K562 (cell line): ENCODE results near the gene KAT7. TPM values are rescaled to one million over a fixed set of nuclear protein-coding genes. Genes with fewer than 3 reads are reported as not detected.

Experiments
- CREB5 ChIP-seq: fragments of 250-450 bp; sonication (Bioruptor Pico); IDR thresholded peaks from 2 replicates; pipeline ENCODE4 v1.5.0; 2020; ENCODE audit warnings: mild to moderate bottlenecking
- ESRRA ChIP-seq: fragments of 450-650 bp; IDR thresholded peaks from 2 replicates; pipeline ENCODE4 v1.6.1; 2014; ENCODE audit warnings: low read depth, mild to moderate bottlenecking, moderate library complexity, borderline replicate concordance
- GTF2A2 ChIP-seq: IDR thresholded peaks from 2 replicates; pipeline ENCODE4 v1.6.1; 2016; ENCODE audit warnings: mild to moderate bottlenecking, missing genetic modification characterization, missing compliant biosample characterization
- IRF1 ChIP-seq: sonication (generic); formaldehyde crosslinking; IDR thresholded peaks from 2 replicates; pipeline ENCODE4 v1.8.0; 2022; ENCODE audit warnings: missing genetic modification reagents, mild to moderate bottlenecking, borderline replicate concordance
- MAFK ChIP-seq: IDR thresholded peaks from 2 replicates; pipeline ENCODE4 v1.6.1; 2011; ENCODE audit warnings: low read length, improper control_type of control experiment
- NRF1 ChIP-seq, 2 experiments: fragments of 450-650 bp; IDR thresholded peaks in 1 of 2; conservative IDR thresholded peaks in 1 of 2; 2 replicates each; pipeline ENCODE4 v1.6.1; 2014; ENCODE audit warnings: mild to moderate bottlenecking in 2 of 2
- POLR2G ChIP-seq: fragments of 200-400 bp; formaldehyde crosslinking; IDR thresholded peaks from 2 replicates; pipeline ENCODE4 v1.6.1; 2017; ENCODE audit warnings: low read depth, mild to moderate bottlenecking, antibody characterized with exemption, low read length, moderate library complexity
- TEAD4 ChIP-seq, 2 experiments: sonication (generic) in 1 of 2; formaldehyde crosslinking in 1 of 2; IDR thresholded peaks; 2 replicates each; pipeline versions ENCODE4 v1.6.1 to v1.8.0; 2012 to 2022; ENCODE audit warnings: borderline replicate concordance in 1 of 2, inconsistent platforms in 1 of 2, low read length in 1 of 2, mild to moderate bottlenecking in 1 of 2, missing genetic modification reagents in 1 of 2
- ZNF174 ChIP-seq: fragments of 250-450 bp; sonication (Bioruptor Pico); IDR thresholded peaks from 2 replicates; pipeline ENCODE4 v1.4.0; 2020; ENCODE audit warnings: mild to moderate bottlenecking
- ZNF354B ChIP-seq: fragments of 250-450 bp; sonication (Bioruptor Pico); IDR thresholded peaks from 2 replicates; pipeline ENCODE4 v1.4.0; 2020
- ZNF57 ChIP-seq: fragments of 450-650 bp; formaldehyde crosslinking; IDR thresholded peaks from 2 replicates; pipeline ENCODE4 v1.4.0; 2020; ENCODE audit warnings: mild to moderate bottlenecking, moderate library complexity
- ZNF584 ChIP-seq: fragments of 200-800 bp; sonication (Bioruptor generic); IDR thresholded peaks from 2 replicates; pipeline ENCODE4 v1.6.1; 2016; ENCODE audit warnings: low read depth, mild to moderate bottlenecking, missing genetic modification characterization, missing compliant biosample characterization
- polyA plus RNA-seq, 8 experiments: library from polyadenylated mRNA; depleted of rRNA in 4 of 8; stranded (reverse) in 5 of 8; unstranded in 3 of 8; fragments of >200 nt; fragmentation: Nextera tagmentation in 2 of 8; fragmentation: Illumina TruSeq in 1 of 8; extraction: Ambion mirVana in 2 of 8; extraction: Trizol in 1 of 8; gene quantifications; 2 replicates each; pipeline versions ENCODE4 v1.2.1 to v1.2.3, GENCODE V29; 2011 to 2014; ENCODE audit warnings: inconsistent platforms in 1 of 8, missing spikeins in 1 of 8
- total RNA-seq, 7 experiments: library from RNA; depleted of rRNA in 6 of 7; stranded (reverse); fragments of >200 nt in 6 of 7; fragmentation: Illumina TruSeq in 2 of 7; extraction: Trizol in 2 of 7; gene quantifications; 2 replicates each; pipeline versions ENCODE4 v1.2.1 to v1.2.3, GENCODE V29; 2011 to 2021; ENCODE audit warnings: low replicate concordance in 1 of 7
- TF ChIP-seq, protein P1 (sequence below): fragments of 450-650 bp; IDR thresholded peaks from 2 replicates; pipeline ENCODE4 v1.6.1; 2016; ENCODE audit warnings: missing biosample characterization, missing genetic modification characterization
- TF ChIP-seq, protein P2 (sequence below): sonication (generic); formaldehyde crosslinking; IDR thresholded peaks from 2 replicates; pipeline ENCODE4 v1.9.0; 2022; ENCODE audit warnings: mild to moderate bottlenecking, missing genetic modification reagents
- TF ChIP-seq, protein P3 (sequence below): fragments of 250-450 bp; sonication (Bioruptor Pico); IDR thresholded peaks from 2 replicates; pipeline ENCODE4 v1.8.0; 2022; ENCODE audit warnings: moderate library complexity, mild to moderate bottlenecking, inconsistent platforms
- TF ChIP-seq, protein P4 (sequence below): sonication (generic); formaldehyde crosslinking; IDR thresholded peaks from 2 replicates; pipeline ENCODE4 v1.8.1; 2022; ENCODE audit warnings: missing genetic modification reagents
- TF ChIP-seq, protein P5 (sequence below): sonication (generic); formaldehyde crosslinking; IDR thresholded peaks from 2 replicates; pipeline ENCODE4 v1.8.1; 2023; ENCODE audit warnings: missing genetic modification reagents, mild to moderate bottlenecking, borderline replicate concordance

The KAT7 gene
- total and polyA plus RNA-seq, 9 of the 15 experiments (the other 6 are each of a cell fraction or from before 2014, with no cell fraction given) = 10.8 to 57.3 (median 34.8) TPM

DNA sequence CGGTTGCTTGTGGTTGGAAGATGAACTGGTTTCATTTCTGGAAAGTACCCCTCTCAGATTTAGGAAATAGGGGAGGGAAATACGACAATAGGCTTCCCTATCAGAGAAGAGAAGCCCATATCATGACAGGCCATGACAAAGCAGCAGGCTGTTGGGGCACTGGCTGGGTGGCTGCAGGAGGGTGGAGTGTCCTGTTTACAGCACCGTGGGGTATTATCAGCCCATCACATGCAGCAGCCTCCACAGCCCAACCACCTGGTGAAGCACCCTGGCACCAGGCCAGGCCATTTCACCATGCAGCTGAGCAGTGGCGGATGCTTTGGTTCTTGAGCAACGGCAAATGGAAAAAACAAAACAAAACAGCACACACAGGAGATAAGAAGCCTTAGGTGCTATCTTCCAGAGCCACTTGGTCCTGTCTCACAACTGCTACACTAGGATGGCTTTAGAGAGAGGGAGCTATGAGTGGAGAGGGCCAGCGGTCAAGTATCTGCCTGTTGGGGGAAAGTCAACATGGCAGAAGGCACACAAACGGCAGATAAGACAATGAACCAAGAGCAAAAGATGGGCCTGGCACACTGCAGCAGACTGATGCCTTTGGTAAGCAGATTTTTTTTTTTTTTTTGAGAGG lies 48.7 kb upstream of the KAT7 start (continued):
- peak; percentile 99 for TF ChIP-seq ZNF584 (CRISPR knock-in tag)
- TF ChIP-seq, protein P1, sequence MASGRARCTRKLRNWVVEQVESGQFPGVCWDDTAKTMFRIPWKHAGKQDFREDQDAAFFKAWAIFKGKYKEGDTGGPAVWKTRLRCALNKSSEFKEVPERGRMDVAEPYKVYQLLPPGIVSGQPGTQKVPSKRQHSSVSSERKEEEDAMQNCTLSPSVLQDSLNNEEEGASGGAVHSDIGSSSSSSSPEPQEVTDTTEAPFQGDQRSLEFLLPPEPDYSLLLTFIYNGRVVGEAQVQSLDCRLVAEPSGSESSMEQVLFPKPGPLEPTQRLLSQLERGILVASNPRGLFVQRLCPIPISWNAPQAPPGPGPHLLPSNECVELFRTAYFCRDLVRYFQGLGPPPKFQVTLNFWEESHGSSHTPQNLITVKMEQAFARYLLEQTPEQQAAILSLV (tag) = peak; percentile 97
- TF ChIP-seq ZNF57 (CRISPR knock-in tag) = no peak
- no peak for TF ChIP-seq IRF1 (CRISPR knock-in tag)
- peak; percentile 62 to 66 for TF ChIP-seq NRF1 (conservative IDR thresholded peaks at IDR 0.05 in 1 of 2, IDR thresholded peaks at IDR 0.05 in 1 of 2)
- peak; percentile 52; the same call in 1 of the 2 replicates for TF ChIP-seq ESRRA
- TF ChIP-seq GTF2A2 (tag) = no peak
- no peak for TF ChIP-seq CREB5 (CRISPR knock-in tag)
- TF ChIP-seq, protein P2, sequence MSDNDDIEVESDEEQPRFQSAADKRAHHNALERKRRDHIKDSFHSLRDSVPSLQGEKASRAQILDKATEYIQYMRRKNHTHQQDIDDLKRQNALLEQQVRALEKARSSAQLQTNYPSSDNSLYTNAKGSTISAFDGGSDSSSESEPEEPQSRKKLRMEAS (CRISPR knock-in tag) = peak; percentile 98
- TF ChIP-seq, protein P3, sequence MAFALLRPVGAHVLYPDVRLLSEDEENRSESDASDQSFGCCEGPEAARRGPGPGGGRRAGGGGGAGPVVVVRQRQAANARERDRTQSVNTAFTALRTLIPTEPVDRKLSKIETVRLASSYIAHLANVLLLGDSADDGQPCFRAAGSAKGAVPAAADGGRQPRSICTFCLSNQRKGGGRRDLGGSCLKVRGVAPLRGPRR (CRISPR knock-in tag) = no peak; the same call in 1 of the 2 replicates
- TF ChIP-seq ZNF174 = no peak
- peak; percentile 62 for TF ChIP-seq MAFK
- peak; percentile 58; the same call in 1 of the 2 replicates for TF ChIP-seq ZNF354B (CRISPR knock-in tag)
- peak; percentile 100 for TF ChIP-seq TEAD4 (IDR thresholded peaks at IDR 0.05; ENCODE audit: low read length)
- no peak for TF ChIP-seq TEAD4 (CRISPR knock-in tag; IDR thresholded peaks at IDR 0.05; ENCODE audit: borderline replicate concordance)
- TF ChIP-seq, protein P4, sequence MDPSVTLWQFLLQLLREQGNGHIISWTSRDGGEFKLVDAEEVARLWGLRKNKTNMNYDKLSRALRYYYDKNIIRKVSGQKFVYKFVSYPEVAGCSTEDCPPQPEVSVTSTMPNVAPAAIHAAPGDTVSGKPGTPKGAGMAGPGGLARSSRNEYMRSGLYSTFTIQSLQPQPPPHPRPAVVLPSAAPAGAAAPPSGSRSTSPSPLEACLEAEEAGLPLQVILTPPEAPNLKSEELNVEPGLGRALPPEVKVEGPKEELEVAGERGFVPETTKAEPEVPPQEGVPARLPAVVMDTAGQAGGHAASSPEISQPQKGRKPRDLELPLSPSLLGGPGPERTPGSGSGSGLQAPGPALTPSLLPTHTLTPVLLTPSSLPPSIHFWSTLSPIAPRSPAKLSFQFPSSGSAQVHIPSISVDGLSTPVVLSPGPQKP (CRISPR knock-in tag) = no peak
- TF ChIP-seq, protein P5, sequence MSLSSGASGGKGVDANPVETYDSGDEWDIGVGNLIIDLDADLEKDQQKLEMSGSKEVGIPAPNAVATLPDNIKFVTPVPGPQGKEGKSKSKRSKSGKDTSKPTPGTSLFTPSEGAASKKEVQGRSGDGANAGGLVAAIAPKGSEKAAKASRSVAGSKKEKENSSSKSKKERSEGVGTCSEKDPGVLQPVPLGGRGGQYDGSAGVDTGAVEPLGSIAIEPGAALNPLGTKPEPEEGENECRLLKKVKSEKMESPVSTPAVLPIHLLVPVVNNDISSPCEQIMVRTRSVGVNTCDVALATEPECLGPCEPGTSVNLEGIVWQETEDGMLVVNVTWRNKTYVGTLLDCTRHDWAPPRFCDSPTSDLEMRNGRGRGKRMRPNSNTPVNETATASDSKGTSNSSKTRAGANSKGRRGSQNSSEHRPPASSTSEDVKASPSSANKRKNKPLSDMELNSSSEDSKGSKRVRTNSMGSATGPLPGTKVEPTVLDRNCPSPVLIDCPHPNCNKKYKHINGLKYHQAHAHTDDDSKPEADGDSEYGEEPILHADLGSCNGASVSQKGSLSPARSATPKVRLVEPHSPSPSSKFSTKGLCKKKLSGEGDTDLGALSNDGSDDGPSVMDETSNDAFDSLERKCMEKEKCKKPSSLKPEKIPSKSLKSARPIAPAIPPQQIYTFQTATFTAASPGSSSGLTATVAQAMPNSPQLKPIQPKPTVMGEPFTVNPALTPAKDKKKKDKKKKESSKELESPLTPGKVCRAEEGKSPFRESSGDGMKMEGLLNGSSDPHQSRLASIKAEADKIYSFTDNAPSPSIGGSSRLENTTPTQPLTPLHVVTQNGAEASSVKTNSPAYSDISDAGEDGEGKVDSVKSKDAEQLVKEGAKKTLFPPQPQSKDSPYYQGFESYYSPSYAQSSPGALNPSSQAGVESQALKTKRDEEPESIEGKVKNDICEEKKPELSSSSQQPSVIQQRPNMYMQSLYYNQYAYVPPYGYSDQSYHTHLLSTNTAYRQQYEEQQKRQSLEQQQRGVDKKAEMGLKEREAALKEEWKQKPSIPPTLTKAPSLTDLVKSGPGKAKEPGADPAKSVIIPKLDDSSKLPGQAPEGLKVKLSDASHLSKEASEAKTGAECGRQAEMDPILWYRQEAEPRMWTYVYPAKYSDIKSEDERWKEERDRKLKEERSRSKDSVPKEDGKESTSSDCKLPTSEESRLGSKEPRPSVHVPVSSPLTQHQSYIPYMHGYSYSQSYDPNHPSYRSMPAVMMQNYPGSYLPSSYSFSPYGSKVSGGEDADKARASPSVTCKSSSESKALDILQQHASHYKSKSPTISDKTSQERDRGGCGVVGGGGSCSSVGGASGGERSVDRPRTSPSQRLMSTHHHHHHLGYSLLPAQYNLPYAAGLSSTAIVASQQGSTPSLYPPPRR (CRISPR knock-in tag) = peak; percentile 98
- peak; percentile 43 for TF ChIP-seq POLR2G
